Large intestine (tissue), 3 donors: Measurements from ENCODE around the gene LAMTOR4. TPM values are rescaled to one million over a fixed set of nuclear protein-coding genes. Genes with fewer than 3 reads are reported as not detected.

Experiments used
- DNase-seq, 2 donors: peaks; one replicate each; pipeline versions ENCODE4 v3.0.0 to v3.0.0-alpha.2; 2013
- H3K27ac ChIP-seq: one replicate; pipeline ENCODE4 v1.5.1; 2013; ENCODE audit warnings: low read length
- H3K27me3 ChIP-seq: 2 replicates; pipeline ENCODE4 v1.6.1; 2013; ENCODE audit warnings: low read length; ENCODE audit not compliant: control insufficient read depth, insufficient read depth
- H3K36me3 ChIP-seq: 2 replicates; pipeline ENCODE4 v1.6.1; 2013; ENCODE audit warnings: low read length; ENCODE audit not compliant: control insufficient read depth, insufficient read depth
- H3K4me1 ChIP-seq: one replicate; pipeline ENCODE4 v1.6.1; 2013; ENCODE audit warnings: low read length; ENCODE audit not compliant: control insufficient read depth, insufficient read depth
- H3K4me3 ChIP-seq: one replicate; pipeline ENCODE4 v1.5.1; 2013; ENCODE audit warnings: low read length
- H3K9me3 ChIP-seq: one replicate; pipeline ENCODE4 v1.6.1; 2013; ENCODE audit warnings: mild to moderate bottlenecking, low read depth, low read length, moderate library complexity; ENCODE audit not compliant: control insufficient read depth
- WGBS: methylation state at CpG from one replicate; pipeline ENCODE4 v1.1.5; 2013; ENCODE audit warnings: low lambda C conversion rate; ENCODE audit not compliant: insufficient coverage; 5-methylcytosine and 5-hydroxymethylcytosine counted together
- polyA plus RNA-seq: library from polyadenylated mRNA; unstranded; fragments of 120-200 nt; gene quantifications from one replicate; pipeline ENCODE4 v1.2.1, GENCODE V29; 2013

LAMTOR4 gene
- polyA plus RNA-seq, 1 donor: 133 TPM

DNA sequence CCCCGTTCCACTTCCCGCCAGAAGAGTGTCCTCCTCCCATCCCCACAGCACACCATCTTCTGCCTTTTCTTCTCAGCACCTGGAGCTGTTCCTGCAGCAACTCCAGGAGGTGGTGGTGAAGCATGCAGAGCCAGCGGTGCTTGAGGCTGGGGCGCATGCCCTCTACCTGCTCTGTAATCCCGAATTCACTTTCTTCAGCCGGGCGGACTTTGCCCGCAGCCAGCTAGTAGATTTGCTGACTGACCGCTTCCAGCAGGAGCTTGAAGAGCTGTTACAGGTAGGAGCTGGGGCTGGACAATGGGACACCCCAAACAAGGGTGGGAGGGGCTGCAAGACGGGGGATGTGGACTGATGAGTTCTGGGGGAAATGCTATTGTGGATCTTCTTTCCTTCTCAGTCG, 52.0 kb downstream of the LAMTOR4 start:
- peaks cover 12% of the 10 kb centered on the region for H3K4me1 ChIP-seq
- H3K9me3 ChIP-seq: no peaks in the 10 kb centered on the region
- DNase-seq: peak; percentile 62 to 82
- H3K27ac ChIP-seq: no peak overlapping the region
- H3K4me3 ChIP-seq: no peak overlapping the region
- H3K27me3 ChIP-seq: peaks cover 2% of the 10 kb centered on the region
- H3K36me3 ChIP-seq: no peaks in the 10 kb centered on the region
- WGBS: 60% methylated on average over 1 of the region's 11 CpGs

Other genes starting within 250 kb of the LAMTOR4 start
- 33.2 TPM for gene TRIM4, start 229.4 kb upstream of the LAMTOR4 start, polyA plus RNA-seq
- 0.54 TPM for gene GJC3, start 219.3 kb upstream of the LAMTOR4 start, polyA plus RNA-seq
- 13.9 TPM for gene AZGP1, start 172.9 kb upstream of the LAMTOR4 start, polyA plus RNA-seq
- gene ZKSCAN1, start 133.3 kb upstream of the LAMTOR4 start, polyA plus RNA-seq: 45.6 TPM
- 13.6 TPM for gene ZSCAN21, start 99.1 kb upstream of the LAMTOR4 start, polyA plus RNA-seq
- gene ZNF3, start 67.2 kb upstream of the LAMTOR4 start, polyA plus RNA-seq: 50.4 TPM
- 94.0 TPM for gene COPS6, start 59.9 kb upstream of the LAMTOR4 start, polyA plus RNA-seq
- 93.8 TPM for gene MCM7, start 47.5 kb upstream of the LAMTOR4 start, polyA plus RNA-seq
- gene AP4M1, start 47.3 kb upstream of the LAMTOR4 start, polyA plus RNA-seq: 18.2 TPM
- gene TAF6, start 29.6 kb upstream of the LAMTOR4 start, polyA plus RNA-seq: 36.1 TPM
- gene CNPY4, start 29.3 kb upstream of the LAMTOR4 start, polyA plus RNA-seq: 20.1 TPM
- 2.8 TPM for gene MBLAC1, start 22.0 kb upstream of the LAMTOR4 start, polyA plus RNA-seq
- gene TRAPPC14, start 9.8 kb downstream of the LAMTOR4 start, polyA plus RNA-seq: 23.8 TPM
- gene GAL3ST4, start 19.7 kb downstream of the LAMTOR4 start, polyA plus RNA-seq: 4.2 TPM
- gene GPC2, start 28.5 kb downstream of the LAMTOR4 start, polyA plus RNA-seq: 3.9 TPM
- gene STAG3, start 29.0 kb downstream of the LAMTOR4 start, polyA plus RNA-seq: 15.6 TPM
- gene PVRIG, start 71.0 kb downstream of the LAMTOR4 start, polyA plus RNA-seq: 1.5 TPM
- 3.5 TPM for gene SPDYE3, start 158.8 kb downstream of the LAMTOR4 start, polyA plus RNA-seq
- 64.8 TPM for gene PILRB, start 209.2 kb downstream of the LAMTOR4 start, polyA plus RNA-seq
- 5.8 TPM for gene PILRA, start 224.6 kb downstream of the LAMTOR4 start, polyA plus RNA-seq